ENCODE results near the gene TNFAIP8.

TNFAIP8 gene

DNA sequence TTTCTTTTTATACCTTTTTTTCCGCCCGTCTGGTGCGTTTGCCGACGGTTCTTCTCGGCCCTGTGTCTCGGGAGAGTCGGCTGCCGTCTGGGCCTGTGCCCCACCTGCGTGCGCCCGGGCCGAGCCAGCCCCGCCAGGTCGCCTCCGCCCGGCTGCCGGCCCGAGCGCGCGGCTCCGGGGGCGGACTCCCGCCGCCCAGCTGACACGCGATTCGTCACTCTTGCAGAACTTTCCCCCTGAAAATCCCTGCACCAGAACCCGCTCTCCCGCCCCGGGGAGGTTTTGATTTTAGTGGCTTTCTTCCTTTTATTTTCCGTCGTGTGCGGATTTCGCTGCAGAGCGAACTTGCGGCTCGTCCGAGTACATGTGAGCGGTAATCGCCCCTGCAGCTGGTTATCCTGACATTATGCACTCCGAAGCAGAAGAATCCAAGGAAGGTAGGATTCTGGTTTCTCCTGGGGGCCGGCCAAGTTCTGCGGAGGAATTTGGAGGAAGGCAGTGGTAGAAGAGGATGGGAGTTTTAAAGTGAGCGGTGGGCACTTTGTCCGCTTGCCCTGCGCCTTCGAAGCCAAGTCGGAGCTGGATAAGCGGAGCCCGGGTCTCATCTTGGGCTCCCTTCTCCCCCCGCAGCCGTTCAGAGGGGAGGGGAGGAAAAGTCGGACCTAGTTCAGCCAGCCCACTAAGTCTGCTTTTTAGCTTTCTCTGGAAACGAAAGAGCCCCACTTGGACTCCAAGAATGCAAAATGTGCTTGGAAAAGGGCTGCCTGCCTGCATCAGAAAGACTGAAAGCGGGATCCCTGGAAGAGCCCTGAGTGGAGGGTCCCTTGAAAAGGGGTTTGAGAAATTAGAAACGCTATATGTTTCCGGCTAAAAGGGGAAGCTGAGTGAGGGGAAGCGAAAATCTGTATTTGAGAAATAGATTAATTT, at the start of gene TNFAIP8:
Gene TNFAIP8 (plus strand): TSS at position 335 of the 927 bp plus-strand sequence. CDS start 72 bp downstream, at position 407.
- H3K9ac ChIP-seq (ENCODE audit: low read length): peak within 1 kb of the TSS; percentile 86
- TF ChIP-seq EZH2phosphoT487 (IDR thresholded peaks at IDR 0.05; ENCODE audit: low read depth) (no peak), CTCF (IDR thresholded peaks at IDR 0.05; ENCODE audit: low read depth, low read length) (no peak)
- H3K9me3 ChIP-seq (ENCODE audit: insufficient read depth, low read length): no peaks in the 10 kb centered on the region
- H3K4me1 ChIP-seq (ENCODE audit: low read length): peaks cover 63% of the 10 kb centered on the region
- peak within 1 kb of the TSS; percentile 92 for H3K27ac ChIP-seq (ENCODE audit: low read length)
- peaks cover 82% of the 10 kb centered on the region for H3K79me2 ChIP-seq (ENCODE audit: low read length)
- no peaks in the 10 kb centered on the region for H3K27me3 ChIP-seq (ENCODE audit: low read depth, low read length)
- H2AFZ ChIP-seq (ENCODE audit: low read depth, low read length): no peak within 1 kb of the TSS
- H4K20me1 ChIP-seq (ENCODE audit: insufficient read depth, low read length): peaks cover 34% of the 10 kb centered on the region
- H3K4me3 ChIP-seq (ENCODE audit: low read length): peak within 1 kb of the TSS; percentile 99
- peak within 1 kb of the TSS; percentile 91 for H3K4me2 ChIP-seq (ENCODE audit: low read length)
- H3K36me3 ChIP-seq (replicated peaks; ENCODE audit: low read depth, low read length): peaks cover 10% of the 10 kb centered on the region

- H3K9ac ChIP-seq (ENCODE audit: low read length): no peak overlapping the region
- H3K79me2 ChIP-seq (ENCODE audit: low read length): peaks cover 12% of the 10 kb centered on the region
- no peak overlapping the region for H2AFZ ChIP-seq (ENCODE audit: low read depth, low read length)
Observed at GRCh38 chr5:119307170-119307569, 48.6 kb upstream of the TNFAIP8 start.

DNA sequence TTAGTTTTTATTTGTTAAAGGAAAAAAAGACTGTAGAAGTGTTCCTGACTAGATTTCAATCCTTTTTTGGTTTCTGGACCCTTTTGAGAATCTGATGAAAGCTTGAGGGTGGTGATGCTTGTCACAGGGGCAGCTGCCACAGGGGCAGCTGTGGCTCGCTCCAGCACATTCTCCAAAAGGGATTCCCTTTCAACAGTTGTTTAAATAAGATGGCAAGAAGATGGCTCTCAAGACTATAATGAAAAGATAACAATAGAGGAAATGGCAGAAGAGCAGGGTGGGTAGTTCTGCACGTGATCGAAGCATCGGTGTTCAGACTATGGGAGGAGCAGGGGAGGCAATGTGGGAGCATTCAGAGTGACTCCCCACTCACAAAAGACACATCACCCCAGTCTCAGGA, 46.5 kb upstream of the TNFAIP8 start:
- H3K27ac ChIP-seq (ENCODE audit: low read length): peak overlapping the region; percentile 75
- peaks cover 9% of the 10 kb centered on the region for H3K79me2 ChIP-seq (ENCODE audit: low read length)
- no peaks in the 10 kb centered on the region for H3K36me3 ChIP-seq (replicated peaks; ENCODE audit: low read depth, low read length)
- H3K4me1 ChIP-seq (ENCODE audit: low read length): peaks cover 28% of the 10 kb centered on the region
- H3K9me3 ChIP-seq (ENCODE audit: insufficient read depth, low read length): no peaks in the 10 kb centered on the region
- no peak for TF ChIP-seq EZH2phosphoT487 (IDR thresholded peaks at IDR 0.05; ENCODE audit: low read depth)
- TF ChIP-seq CTCF (IDR thresholded peaks at IDR 0.05; ENCODE audit: low read depth, low read length): no peak
- peak overlapping the region; percentile 2; the same call in 1 of the 2 replicates for H3K4me3 ChIP-seq (ENCODE audit: low read length)
- H3K27me3 ChIP-seq (ENCODE audit: low read depth, low read length): no peaks in the 10 kb centered on the region
- H4K20me1 ChIP-seq (ENCODE audit: insufficient read depth, low read length): 0 out of 2 replicates have a peak, but pooled peaks cover 5% of the 10 kb centered on the region
- H3K4me2 ChIP-seq (ENCODE audit: low read length): peak overlapping the region; percentile 50
- no peak overlapping the region for H3K9ac ChIP-seq (ENCODE audit: low read length)
- no peak overlapping the region for H2AFZ ChIP-seq (ENCODE audit: low read depth, low read length)

More at GRCh38 chr5:119307170-119307569, 48.6 kb upstream of the TNFAIP8 start:
- Histone ChIP-seq H3K27ac (ENCODE audit: low read length) (no peak overlapping the region), H3K9me3 (ENCODE audit: insufficient read depth, low read length) (no peaks in the 10 kb centered on the region), H3K4me1 (ENCODE audit: low read length) (peaks cover 28% of the 10 kb centered on the region), H3K4me2 (ENCODE audit: low read length) (no peak overlapping the region), H3K27me3 (ENCODE audit: low read depth, low read length) (no peaks in the 10 kb centered on the region), H3K4me3 (ENCODE audit: low read length) (no peak overlapping the region), H3K36me3 (replicated peaks; ENCODE audit: low read depth, low read length) (no peaks in the 10 kb centered on the region), H4K20me1 (ENCODE audit: insufficient read depth, low read length) (peaks cover 14% of the 10 kb centered on the region; the same call in 1 of the 2 replicates)
- TF ChIP-seq CTCF (IDR thresholded peaks at IDR 0.05; ENCODE audit: low read depth, low read length) (no peak), EZH2phosphoT487 (IDR thresholded peaks at IDR 0.05; ENCODE audit: low read depth) (no peak)

DNA sequence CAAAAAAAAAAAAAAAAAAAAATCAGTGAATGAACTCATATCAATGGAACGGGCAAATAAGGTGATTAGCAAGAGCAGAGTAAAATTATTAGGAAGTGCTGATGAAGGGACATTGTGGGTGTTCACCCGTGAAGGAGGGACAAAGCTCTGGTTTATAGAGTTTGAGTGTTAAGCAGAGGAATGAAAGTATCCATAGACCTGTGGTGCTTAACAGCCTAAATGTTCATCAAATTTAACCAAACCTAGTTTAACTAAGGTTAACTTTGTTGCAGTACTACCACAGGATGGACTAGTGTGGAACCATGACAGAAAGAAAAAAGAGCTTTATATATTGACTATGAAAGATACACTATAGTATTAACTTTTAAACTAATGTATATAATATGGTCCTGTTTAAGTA, 44.1 kb upstream of the TNFAIP8 start:
- Histone ChIP-seq H2AFZ (ENCODE audit: low read depth, low read length) (no peak overlapping the region), H4K20me1 (ENCODE audit: insufficient read depth, low read length) (0 out of 2 replicates have a peak, but pooled peaks cover 5% of the 10 kb centered on the region), H3K79me2 (ENCODE audit: low read length) (peaks cover 7% of the 10 kb centered on the region; the same call in 1 of the 2 replicates), H3K4me2 (ENCODE audit: low read length) (no peak overlapping the region), H3K27me3 (ENCODE audit: low read depth, low read length) (no peaks in the 10 kb centered on the region), H3K4me1 (ENCODE audit: low read length) (peaks cover 40% of the 10 kb centered on the region), H3K36me3 (replicated peaks; ENCODE audit: low read depth, low read length) (no peaks in the 10 kb centered on the region), H3K27ac (ENCODE audit: low read length) (no peak overlapping the region), H3K4me3 (ENCODE audit: low read length) (no peak overlapping the region), H3K9ac (ENCODE audit: low read length) (no peak overlapping the region), H3K9me3 (ENCODE audit: insufficient read depth, low read length) (no peaks in the 10 kb centered on the region)
- TF ChIP-seq CTCF (IDR thresholded peaks at IDR 0.05; ENCODE audit: low read depth, low read length) (no peak), EZH2phosphoT487 (IDR thresholded peaks at IDR 0.05; ENCODE audit: low read depth) (no peak)

Measured in OCI-LY3 (cell line).